HG02981 (cell line): Measurements from ENCODE around the gene CCL20.
"Not testable (repeated sequence)": the region's sequence is repeated elsewhere in the genome, so short reads cannot be mapped to it uniquely, and the experiment has no call there.

Experiments used
- ATAC-seq: cut with Tn5 transposase; IDR thresholded peaks from one replicate; pipeline ENCODE4 v1.9.1; 2021; ENCODE audit warnings: mild to moderate bottlenecking, moderate library complexity; ENCODE audit not compliant: unreplicated experiment

CCL20 gene, protein sequence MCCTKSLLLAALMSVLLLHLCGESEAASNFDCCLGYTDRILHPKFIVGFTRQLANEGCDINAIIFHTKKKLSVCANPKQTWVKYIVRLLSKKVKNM

GRCh38 chr2:227813562-227814353, at the start of gene CCL20:
TSS of gene CCL20 (plus strand) at chr2:227813842. CDS start at chr2:227813912, 70 bp downstream.
- no peak for ATAC-seq

DNA sequence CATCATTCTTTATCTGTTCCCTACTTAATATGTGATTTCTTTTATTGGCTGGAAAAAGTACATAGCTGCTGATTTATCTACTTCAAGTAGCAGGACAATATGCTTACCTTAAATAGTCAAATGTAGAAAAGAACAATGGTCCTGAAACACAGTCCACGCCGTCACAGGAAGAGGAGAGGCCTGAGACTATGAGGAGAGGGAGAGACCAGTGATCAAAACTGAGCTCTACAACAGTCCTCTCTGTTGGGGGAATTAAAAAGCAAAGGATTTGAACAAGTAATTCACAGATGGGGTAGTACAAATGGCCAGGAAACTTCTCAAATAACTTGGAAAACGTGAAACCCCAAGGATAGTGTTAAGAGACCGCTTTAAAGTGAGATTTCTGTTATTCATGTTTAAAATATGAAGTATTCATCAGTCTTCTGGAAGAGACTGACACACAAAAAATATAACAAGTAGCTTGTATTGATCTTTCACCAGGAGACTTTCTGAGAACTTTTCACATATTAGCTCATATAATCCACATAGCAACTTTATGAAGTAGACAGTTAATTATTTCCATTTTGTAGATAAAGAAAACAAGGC, 47.8 kb upstream of the CCL20 start:
- peak; percentile 16 for ATAC-seq

DNA sequence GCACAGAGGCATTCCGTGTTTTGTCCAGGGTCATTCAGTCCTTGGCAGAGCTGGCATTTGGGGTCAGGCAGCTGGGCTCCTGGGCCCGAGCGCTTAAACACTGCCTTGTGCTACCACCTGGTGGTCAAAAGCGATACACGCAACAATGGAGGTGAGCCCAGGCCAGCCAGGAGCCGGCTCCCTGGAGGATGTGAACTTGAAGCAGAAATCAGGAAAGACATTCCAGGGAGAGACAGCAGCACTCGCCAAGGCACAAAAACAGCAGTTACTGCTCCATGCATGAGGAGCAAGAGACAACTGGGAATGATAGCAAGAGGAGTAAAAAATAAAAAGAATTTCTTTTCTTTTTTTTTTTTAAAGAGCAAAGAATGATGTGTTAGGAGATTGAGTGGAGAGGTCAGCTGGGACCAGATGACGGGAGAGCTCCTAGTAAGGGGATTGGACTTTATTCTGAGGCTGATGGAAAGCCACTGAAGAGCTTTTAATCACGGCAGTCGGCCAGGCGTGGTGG, 47.2 kb upstream of the CCL20 start:
- ATAC-seq = peak; percentile 98

- no peak for ATAC-seq
These were observed 45.8 kb upstream of the CCL20 start for GRCh38 chr2:227767830-227768229.

DNA sequence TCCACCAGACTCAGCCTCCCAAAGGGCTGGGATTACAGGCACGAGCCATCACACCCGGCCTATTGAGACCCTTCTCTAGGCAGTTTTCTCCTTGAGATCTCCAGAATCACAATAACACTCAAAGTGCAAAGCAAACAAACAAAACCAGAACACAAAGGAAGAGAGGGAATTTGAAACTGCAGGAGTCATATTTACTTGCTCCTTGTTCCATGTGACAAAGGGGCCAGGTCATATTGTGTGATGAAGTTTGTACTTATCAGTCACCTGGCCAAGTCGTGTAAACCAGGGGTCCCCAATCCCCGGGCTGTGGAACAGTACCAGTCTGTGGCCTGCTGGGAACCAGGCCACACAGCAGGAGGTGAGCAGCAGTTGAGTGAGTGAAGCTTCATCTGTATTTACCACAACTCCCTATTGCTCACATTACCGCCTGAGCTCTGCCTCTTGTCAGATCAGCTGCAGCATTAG, 41.4 kb upstream of the CCL20 start:
- ATAC-seq = no peak

DNA sequence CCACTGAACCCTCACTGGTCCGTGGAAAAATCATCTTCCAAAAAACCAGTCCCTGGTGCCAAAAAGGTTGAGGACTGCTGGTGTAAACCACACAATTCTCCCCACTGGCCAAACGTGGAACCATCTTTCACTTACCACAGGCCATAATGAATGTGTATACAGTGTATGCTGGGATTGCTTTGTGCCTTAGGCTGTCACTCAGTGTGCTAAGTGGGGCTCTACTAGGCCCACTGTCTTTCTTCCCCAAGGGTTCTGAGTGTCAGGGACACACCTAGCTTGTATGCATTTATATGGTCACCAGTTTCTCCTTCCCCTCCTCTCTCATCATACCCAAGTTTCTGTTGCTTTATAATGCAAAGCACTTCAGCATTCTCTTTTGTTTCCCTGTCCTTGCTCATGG, 40.7 kb upstream of the CCL20 start:
- no peak for ATAC-seq

DNA sequence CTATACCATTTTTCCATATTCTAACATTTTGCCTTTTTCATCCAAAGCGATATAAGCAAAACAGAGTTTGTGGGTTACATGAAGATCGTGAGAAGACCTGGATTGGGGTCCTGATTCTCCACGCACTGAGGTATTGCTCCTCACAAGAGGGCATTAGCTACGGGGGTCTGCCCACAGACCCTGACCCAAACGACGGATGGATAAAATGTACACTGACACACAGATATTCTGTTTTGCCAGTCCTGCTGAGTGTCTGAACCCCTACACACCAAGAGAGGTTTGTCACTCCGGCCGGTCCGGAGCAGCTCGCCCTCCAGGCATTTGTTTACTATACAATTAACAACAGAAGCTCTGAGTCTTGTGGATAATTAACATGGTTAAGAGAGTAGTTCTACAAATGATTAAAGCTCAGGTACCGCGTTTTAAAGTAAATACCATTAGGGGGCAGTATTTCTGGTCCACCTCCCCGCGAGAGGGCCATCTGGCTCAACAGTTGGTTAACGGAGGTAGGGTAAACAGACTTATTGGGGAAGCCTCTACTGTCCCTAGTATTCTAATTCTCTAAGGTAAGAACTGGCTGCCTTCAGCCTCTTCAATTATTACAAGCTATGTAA, 39.5 kb upstream of the CCL20 start:
- ATAC-seq = no peak

GRCh38 chr2:227774895-227775842, 38.5 kb upstream of the CCL20 start:
- ATAC-seq = no peak

GRCh38 chr2:227780981-227781615, 32.5 kb upstream of the CCL20 start:
- no peak for ATAC-seq

- no peak for ATAC-seq
These were observed 31.8 kb upstream of the CCL20 start for GRCh38 chr2:227781841-227782240.

GRCh38 chr2:227782804-227783203, 30.8 kb upstream of the CCL20 start:
- no peak for ATAC-seq

- peak; percentile 97 for ATAC-seq
These were observed 30.1 kb upstream of the CCL20 start for GRCh38 chr2:227783404-227784138.

DNA sequence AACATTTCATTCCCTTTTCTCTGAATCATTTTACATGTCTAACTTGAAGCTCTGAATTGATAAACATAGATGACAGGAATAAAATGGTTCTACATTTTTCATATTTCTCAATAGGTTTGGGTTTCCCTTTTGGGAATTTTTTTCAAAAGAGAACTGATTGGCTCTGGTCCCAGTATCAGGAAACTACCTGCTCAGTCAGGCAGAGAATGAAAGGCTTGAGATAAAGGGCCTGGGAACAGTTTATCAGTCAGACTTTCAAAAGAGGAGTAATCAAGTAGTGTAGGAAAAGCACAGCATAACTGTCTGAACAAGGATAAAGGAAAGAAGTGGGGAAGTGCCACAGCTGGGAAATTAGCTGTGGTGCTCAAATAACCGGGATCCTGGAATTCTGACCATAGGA, 28.3 kb upstream of the CCL20 start:
- no peak for ATAC-seq

DNA sequence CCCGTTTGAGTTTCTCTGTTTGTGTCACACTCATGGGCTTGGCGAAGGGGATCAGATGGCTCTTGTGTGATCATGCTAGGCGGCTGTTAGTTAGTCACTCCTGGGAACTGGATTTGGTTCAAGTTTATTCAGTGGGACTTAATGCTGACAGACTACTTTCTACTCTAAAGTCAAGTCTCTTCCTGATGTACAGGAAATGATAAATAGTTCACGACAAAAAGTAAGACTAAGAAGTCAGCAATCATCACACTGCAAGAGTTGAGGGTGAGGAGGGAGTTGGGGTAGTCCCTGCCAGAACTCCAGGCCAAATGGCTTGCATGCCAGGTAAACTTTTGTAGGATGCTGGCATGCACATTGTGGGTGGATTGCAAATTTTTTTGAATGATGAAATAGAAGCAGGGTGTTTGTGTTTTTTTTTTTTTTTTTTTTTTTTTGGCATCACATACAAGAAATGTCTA, 25.1 kb upstream of the CCL20 start:
- ATAC-seq = no peak

DNA sequence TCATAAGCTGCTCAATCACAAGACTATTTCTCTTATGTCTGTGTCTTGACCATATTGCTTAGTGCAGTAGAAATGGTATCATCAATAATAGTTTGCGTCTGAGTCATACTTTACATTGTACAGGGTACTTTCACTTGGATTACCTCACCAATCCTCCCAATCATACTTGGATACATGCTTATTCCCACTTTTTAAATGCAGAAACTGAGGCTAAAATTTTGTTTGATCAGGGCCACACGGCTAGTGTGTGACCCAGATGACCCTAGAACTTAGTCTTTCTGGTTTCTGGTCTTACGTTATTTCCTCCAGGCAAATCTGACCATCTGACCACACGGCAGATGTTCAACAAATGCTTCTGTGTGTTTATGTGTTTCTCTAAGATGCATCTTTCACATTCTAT, 23.8 kb upstream of the CCL20 start:
- ATAC-seq = no peak

- no peak for ATAC-seq
These were observed 20.4 kb upstream of the CCL20 start for GRCh38 chr2:227793148-227793712.

- ATAC-seq = no peak
These were observed 17.5 kb upstream of the CCL20 start for GRCh38 chr2:227796045-227796711.

DNA sequence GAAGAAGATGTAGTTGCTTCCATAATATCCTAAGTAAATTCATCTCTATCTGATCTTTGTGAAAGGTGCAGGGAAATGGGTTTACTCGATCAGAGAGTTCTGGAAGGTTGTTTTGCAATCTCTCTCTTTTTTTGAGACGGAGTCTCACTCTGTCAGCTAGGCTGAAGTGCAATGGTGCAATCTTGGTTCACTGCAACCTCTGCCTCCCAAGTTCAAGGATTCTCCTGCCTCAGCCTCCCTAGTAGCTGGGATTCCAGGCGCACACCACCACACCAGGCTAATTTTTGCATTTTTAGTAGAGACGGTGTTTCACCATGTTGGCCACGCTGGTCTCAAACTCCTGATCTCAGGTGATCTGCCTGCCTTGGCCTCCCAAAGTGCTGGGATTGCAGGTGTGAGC, 16.9 kb upstream of the CCL20 start:
- ATAC-seq = not testable (repeated sequence)
